Stomach (tissue), 9 donors: ENCODE results near the gene MACROD1. TPM values are rescaled to one million over a fixed set of nuclear protein-coding genes. Genes with fewer than 3 reads are reported as not detected.

Source experiments
- DNase-seq, 2 donors: peaks; one replicate each; pipeline versions ENCODE4 v3.0.0 to v3.0.0-alpha.2; 2013 to 2019
- H3K27ac ChIP-seq, 5 donors: fragments of 200-600 bp in 4 of 5; sonication (generic) in 4 of 5; one replicate each; pipeline ENCODE4 v1.5.1; 2013 to 2019; ENCODE audit warnings: mild to moderate bottlenecking in 1 of 5, moderate library complexity in 1 of 5
- H3K27me3 ChIP-seq, 3 donors: fragments of 200-600 bp; sonication (generic); one replicate each; pipeline ENCODE4 v1.5.1; 2017 to 2019; ENCODE audit warnings: mixed run types in 1 of 3
- H3K36me3 ChIP-seq, 4 donors: fragments of 200-600 bp; sonication (generic); 1 replicate in 3 of 4; 2 replicates in 1 of 4; pipeline ENCODE4 v1.5.1; 2016 to 2019
- H3K4me1 ChIP-seq, 4 donors: fragments of 200-600 bp; sonication (generic); one replicate each; pipeline ENCODE4 v1.5.1; 2016 to 2019
- H3K4me3 ChIP-seq, 4 donors: fragments of 200-600 bp; sonication (generic) in 3 of 4; one replicate each; pipeline ENCODE4 v1.5.1; 2016 to 2019; ENCODE audit warnings: mild to moderate bottlenecking in 1 of 4
- H3K9me3 ChIP-seq, 4 donors: fragments of 200-600 bp; sonication (generic); one replicate each; pipeline ENCODE4 v1.5.1; 2016 to 2019
- EP300 ChIP-seq: sonication (generic); formaldehyde crosslinking; IDR thresholded peaks from one replicate; pipeline ENCODE4 v1.6.1; 2017; ENCODE audit warnings: antibody characterized with exemption
- POLR2A ChIP-seq, 4 donors: fragments of 450-650 bp; IDR thresholded peaks; one replicate each; pipeline ENCODE4 v1.6.1; 2016; ENCODE audit warnings: antibody characterized with exemption in 4 of 4, control low read depth in 2 of 4, mild to moderate bottlenecking in 1 of 4, moderate library complexity in 1 of 4
- POLR2AphosphoS5 ChIP-seq, 3 donors: sonication (generic); formaldehyde crosslinking; IDR thresholded peaks; one replicate each; pipeline ENCODE4 v1.6.1; 2016; ENCODE audit warnings: antibody characterized with exemption in 3 of 3
- WGBS, 5 donors: extraction: QIAGEN DNeasy Blood & Tissue Kit in 3 of 5; methylation state at CpG; one replicate each; pipeline versions ENCODE4 v1.1.5 to v1.1.7; 2013 to 2018; 5-methylcytosine and 5-hydroxymethylcytosine counted together
- intact Hi-C: fragments of 100-400 bp; cut with DNase I; formaldehyde crosslinking; loops from one replicate; pipeline ENCODE4 v1.15.1; 2023; ENCODE audit warnings: low total_unique reads
- polyA plus RNA-seq, 3 donors: library from polyadenylated mRNA; stranded (reverse); fragments of 200-250 nt; gene quantifications; one replicate each; pipeline ENCODE4 v1.2.3, GENCODE V29; 2013
- total RNA-seq, 5 donors: library from RNA; depleted of rRNA; stranded (reverse); fragments of >200 nt; gene quantifications; one replicate each; pipeline versions ENCODE4 v1.1.0 to v1.2.3, GENCODE V29; 2014 to 2016
- TF ChIP-seq, protein P1 (sequence below), 7 experiments: fragments of 450-650 bp in 4 of 7; fragments of 200-600 bp in 3 of 7; sonication (generic) in 3 of 7; IDR thresholded peaks; one replicate each; pipeline ENCODE4 v1.5.1; 2016 to 2019; ENCODE audit warnings: antibody characterized with exemption in 7 of 7, control low read depth in 2 of 7, mild to moderate bottlenecking in 1 of 7
- donor health status: healthy with polysubstance abuse.
- donor health status: Bipolar disorder and iron deficiency.
- donor health status: healthy.

Gene MACROD1
- total and polyA plus RNA-seq, 8 donors = 18.0 to 283 (median 47.4) TPM

DNA sequence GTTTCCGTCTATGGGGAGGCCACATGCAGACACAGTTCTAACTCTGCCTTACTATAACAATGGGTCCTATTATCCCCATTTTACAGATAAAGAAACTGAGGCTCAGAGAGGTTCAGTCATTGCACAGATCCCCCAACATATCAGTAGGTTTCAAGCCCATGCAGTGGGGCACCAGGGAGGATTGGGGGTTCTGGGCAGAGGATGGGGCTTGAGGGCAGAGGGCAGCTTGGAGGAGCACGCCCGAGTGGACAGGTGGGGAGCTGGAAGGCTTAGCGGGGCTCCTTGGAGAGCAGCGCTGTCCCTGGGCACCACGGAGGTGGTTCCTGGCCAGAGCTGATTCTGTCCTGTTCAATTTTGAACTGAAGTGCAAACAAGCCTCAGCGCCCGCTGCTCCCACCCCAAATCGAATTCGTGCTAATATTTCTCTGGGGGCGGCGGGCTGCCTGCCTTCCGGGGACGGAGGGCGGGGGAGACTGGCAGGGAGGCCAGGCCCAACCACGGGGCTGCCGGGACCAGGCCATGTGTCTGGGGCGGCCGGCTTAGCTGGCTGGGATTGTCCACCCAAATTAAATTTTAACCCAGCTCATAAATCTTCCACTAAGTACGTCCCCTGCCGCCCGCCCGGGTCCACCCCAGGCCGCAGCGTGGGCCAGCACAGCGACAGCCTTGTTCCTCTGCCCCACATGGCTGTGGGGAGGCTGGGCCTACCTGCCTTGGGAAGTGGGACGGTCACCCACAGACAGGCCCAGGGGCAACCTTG, 80.8 kb downstream of the MACROD1 start:
- intact Hi-C loops = no loop called here
- Histone ChIP-seq H3K9me3 (no peaks in the 10 kb centered on the region), H3K4me1 (peaks cover 4 to 55% (median 37%) of the 10 kb centered on the region in 4 donors), H3K36me3 (no peaks in the 10 kb centered on the region), H3K27me3 (no peaks in the 10 kb centered on the region), H3K27ac (peak overlapping the region in 1 of 5 donors; percentile 35), H3K4me3 (no peak overlapping the region)
- WGBS, 5 donors = 41 to 66% (median 51%) methylated on average over 5 to 27 of the region's 27 CpGs
- no peak for TF ChIP-seq POLR2AphosphoS5 (IDR thresholded peaks at IDR 0.05)
- no peak for TF ChIP-seq POLR2A (IDR thresholded peaks at IDR 0.05)
- TF ChIP-seq EP300 = no peak
- TF ChIP-seq, protein P1, sequence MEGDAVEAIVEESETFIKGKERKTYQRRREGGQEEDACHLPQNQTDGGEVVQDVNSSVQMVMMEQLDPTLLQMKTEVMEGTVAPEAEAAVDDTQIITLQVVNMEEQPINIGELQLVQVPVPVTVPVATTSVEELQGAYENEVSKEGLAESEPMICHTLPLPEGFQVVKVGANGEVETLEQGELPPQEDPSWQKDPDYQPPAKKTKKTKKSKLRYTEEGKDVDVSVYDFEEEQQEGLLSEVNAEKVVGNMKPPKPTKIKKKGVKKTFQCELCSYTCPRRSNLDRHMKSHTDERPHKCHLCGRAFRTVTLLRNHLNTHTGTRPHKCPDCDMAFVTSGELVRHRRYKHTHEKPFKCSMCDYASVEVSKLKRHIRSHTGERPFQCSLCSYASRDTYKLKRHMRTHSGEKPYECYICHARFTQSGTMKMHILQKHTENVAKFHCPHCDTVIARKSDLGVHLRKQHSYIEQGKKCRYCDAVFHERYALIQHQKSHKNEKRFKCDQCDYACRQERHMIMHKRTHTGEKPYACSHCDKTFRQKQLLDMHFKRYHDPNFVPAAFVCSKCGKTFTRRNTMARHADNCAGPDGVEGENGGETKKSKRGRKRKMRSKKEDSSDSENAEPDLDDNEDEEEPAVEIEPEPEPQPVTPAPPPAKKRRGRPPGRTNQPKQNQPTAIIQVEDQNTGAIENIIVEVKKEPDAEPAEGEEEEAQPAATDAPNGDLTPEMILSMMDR (IDR thresholded peaks at IDR 0.05) = no peak
- peak; percentile 45 to 83 for DNase-seq

DNA sequence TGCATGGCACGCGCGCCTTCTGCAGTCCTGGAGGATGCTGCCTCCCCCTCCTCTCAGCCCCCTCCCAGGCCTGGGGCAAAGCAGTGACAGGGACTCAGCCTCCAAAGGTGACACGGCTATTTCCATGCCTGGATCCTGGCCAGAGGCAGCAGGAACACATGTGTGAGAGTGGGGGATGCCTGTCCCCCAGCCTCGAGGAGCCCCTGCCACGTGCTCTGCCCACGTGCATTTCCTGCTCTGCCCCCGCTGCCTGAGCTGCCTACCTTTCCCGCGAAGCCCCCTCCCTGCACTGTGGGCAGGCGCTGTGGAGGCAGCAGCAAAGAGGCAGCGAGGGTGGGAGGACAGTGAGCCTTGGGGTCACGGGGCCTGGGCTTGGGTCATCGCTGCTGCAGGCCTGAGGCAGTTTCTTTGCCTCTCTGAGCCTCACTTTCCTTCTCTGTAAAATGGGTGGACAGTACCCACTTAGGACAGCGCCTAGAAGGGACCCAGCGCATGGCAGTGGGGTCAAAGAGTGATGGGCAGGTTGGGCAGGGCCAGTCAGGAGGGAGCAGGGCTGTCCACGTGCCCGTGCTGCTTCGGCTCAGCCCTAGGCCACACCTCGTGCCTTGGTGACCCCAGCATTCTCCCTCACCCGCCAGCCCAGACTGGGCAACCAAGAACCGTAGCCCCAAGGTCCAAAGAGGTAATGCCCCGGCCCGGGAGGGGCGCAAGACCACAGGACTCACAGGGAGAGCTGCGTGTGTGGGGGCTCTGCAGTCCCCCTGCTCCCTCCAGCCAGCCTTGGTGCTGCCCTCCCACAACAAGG, 81.6 kb downstream of the MACROD1 start:
- DNase-seq = no peak
- TF ChIP-seq POLR2A (IDR thresholded peaks at IDR 0.05) = no peak
- no peak for TF ChIP-seq POLR2AphosphoS5 (IDR thresholded peaks at IDR 0.05)
- TF ChIP-seq, protein P1 (IDR thresholded peaks at IDR 0.05) = no peak
- no peak for TF ChIP-seq EP300
- Histone ChIP-seq H3K27me3 (no peaks in the 10 kb centered on the region), H3K27ac (peak overlapping the region in 1 of 5 donors; percentile 35), H3K4me3 (no peak overlapping the region), H3K36me3 (no peaks in the 10 kb centered on the region), H3K4me1 (peaks cover 4 to 48% (median 34%) of the 10 kb centered on the region in 4 donors), H3K9me3 (no peaks in the 10 kb centered on the region)
- intact Hi-C loops = no loop called here
- 78 to 94% (median 86%) methylated on average over 16 to 26 of the region's 26 CpGs for WGBS, 5 donors

DNA sequence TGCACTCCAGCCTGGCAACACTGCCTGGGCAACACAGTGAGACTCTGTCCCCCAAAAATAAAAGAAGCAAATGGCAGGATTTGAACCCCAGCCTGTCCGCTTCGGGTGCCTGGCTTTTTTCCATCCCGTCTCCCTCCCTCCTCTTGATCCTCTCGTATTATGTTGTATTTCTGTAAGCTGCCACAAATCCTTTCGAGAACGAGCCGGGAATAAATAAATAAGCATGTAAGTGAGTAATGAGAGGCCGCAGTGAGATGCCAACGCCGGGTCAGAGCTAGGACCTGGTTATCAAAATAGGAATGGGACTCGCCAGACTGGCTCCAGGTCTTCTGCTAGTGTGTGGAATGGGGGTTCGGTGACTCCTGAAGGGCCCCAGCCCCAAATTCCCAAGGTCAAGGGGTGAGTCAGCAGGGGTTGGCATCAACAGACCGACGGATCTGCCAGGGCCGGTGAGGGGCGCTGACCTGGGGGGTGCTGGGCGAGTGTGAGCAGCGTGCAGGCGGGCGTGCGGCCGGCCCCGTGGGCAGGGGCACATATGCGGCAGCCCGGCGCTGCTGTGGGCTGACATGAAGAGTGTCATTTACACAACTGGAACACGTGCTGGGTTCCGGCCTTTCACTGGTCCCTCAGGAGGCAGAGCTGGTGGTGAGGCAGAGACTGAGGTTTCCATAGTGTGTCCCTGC, 82.4 kb downstream of the MACROD1 start:
- H3K27ac ChIP-seq = no peak overlapping the region
- no peak for TF ChIP-seq POLR2A (IDR thresholded peaks at IDR 0.05)
- TF ChIP-seq, protein P1 (IDR thresholded peaks at IDR 0.05) = no peak
- TF ChIP-seq POLR2AphosphoS5 (IDR thresholded peaks at IDR 0.05) = no peak
- TF ChIP-seq EP300 = no peak
- no peaks in the 10 kb centered on the region for H3K36me3 ChIP-seq
- peaks cover 0 to 40% (median 27%) of the 10 kb centered on the region in 4 donors for H3K4me1 ChIP-seq
- no peak overlapping the region for H3K4me3 ChIP-seq
- intact Hi-C loops = no loop called here
- WGBS, 5 donors = 70 to 81% (median 76%) methylated on average over 24 to 28 of the region's 28 CpGs
- H3K9me3 ChIP-seq = no peaks in the 10 kb centered on the region
- DNase-seq = no peak
- H3K27me3 ChIP-seq = no peaks in the 10 kb centered on the region

DNA sequence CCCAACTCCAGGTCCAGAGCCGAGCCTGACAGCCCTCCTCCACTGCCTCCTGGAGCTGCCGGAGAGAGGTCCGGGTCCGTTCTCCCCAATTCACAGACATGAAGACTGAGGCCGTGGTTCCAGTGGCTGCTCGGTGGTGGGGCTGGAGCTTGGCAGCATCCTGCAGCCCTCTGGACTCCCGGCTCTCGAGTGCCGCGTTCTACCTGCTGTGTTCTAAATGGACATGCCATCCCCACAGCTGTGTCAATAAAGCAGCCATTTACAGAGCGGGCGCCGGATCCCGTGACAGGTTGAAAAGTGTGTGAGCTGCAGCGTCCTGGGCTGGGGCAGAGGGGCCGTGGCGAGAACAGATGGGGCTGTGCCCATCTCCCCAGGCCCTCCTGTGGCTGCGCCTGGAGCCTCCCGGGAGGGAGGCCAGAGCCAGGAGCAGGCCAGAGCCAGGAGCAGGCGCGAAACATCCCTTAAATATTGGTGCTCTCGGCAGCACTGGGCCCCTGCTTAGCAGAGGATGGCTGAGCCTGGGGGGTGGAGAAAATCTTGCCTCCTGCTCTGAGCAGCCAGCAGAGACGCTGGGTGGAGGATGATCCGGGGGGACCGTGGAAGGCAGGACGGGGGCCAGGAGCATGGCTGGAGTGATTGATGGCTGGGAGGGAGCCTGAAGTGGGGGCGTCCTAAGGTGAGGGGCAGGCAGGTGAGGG, 84.0 kb downstream of the MACROD1 start:
- no peaks in the 10 kb centered on the region for H3K27me3 ChIP-seq
- H3K36me3 ChIP-seq = no peaks in the 10 kb centered on the region
- peak; percentile 65 to 83 for DNase-seq
- intact Hi-C loops = no loop called here
- TF ChIP-seq POLR2AphosphoS5 (IDR thresholded peaks at IDR 0.05) (peak in 1 of 3 donors; percentile 9), EP300 (no peak)
- H3K9me3 ChIP-seq = no peaks in the 10 kb centered on the region
- H3K4me3 ChIP-seq = no peak overlapping the region
- H3K27ac ChIP-seq = peak overlapping the region in 1 of 5 donors; percentile 7
- H3K4me1 ChIP-seq = peaks cover 0 to 30% (median 19%) of the 10 kb centered on the region in 4 donors
- 49 to 72% (median 59%) methylated on average over 26 to 27 of the region's 27 CpGs for WGBS, 5 donors
